Midbrain (tissue), 1 donor: ENCODE measurements around the gene SLC44A2.

Experiments
- DNase-seq: peaks from one replicate; lab custom pipeline; 2025; lab: John Stamatoyannopoulos, UW

Gene SLC44A2

DNA sequence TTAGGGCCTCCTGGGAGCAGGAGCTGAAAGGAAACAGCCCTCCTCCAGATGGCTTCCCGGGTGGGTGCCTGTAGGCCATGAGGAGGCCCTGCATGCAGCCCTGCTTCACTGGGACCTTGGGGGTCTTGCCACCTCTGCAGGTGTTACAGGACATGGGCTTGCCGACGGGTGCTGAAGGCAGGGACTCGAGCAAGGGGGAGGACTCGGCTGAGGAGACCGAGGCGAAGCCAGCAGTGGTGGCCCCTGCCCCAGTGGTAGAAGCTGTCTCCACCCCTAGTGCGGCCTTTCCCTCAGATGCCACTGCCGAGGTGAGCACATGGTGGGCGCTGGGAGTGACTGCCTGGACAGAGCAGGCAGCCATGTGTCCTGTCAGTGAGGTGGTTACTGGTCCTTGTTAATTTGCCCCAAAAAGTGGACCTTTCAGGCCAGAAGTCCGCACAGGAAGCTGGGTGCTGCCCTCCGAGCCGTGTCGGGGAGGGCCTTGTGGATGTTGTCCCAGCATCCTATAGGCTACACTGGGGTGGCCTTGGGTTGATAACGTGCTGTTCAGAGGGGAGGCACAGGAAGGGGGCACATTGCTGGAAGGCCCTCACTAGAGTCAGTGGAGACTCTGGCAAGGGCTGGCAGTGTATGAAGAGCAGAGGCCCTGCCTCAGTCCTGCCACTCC lies 57.2 kb downstream of the SLC44A2 start:
- no peak for DNase-seq

DNA sequence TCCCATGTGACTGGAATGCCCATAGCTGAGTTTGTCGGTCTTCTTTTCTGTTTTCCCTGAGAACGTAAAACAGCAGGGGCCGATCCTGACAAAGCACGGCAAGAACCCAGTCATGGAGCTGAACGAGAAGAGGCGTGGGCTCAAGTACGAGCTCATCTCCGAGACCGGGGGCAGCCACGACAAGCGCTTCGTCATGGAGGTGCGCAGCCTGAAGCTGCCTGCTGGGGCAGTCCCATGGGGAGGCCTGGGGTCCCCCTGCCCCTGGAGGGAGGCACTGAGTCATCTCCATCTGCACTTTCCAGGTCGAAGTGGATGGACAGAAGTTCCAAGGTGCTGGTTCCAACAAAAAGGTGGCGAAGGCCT lies 57.7 kb downstream of the SLC44A2 start:
- no peak for DNase-seq

- no peak for DNase-seq
Observed at GRCh38 chr19:10683582-10683981, 58.2 kb downstream of the SLC44A2 start.

DNA sequence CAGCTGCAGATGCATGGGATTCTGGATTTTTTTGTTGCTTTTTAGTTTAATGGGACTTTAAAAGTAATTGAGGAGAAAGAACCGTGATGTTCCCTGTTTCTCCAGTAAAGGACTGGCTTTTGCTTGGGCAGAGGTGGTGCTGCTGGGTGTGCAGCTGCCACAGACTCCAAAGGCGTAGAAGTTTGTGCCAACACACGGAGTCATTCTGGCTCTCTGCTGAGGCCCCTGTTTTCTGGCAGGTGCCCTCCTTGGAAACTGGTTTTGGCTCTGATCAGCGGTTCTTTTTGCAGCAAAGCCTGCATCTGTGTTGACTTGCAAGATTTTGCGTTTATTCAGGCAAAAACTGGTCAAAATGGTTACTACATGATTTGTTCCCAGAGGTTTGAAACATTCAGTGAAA lies 59.9 kb downstream of the SLC44A2 start:
- DNase-seq = peak; percentile 55

DNA sequence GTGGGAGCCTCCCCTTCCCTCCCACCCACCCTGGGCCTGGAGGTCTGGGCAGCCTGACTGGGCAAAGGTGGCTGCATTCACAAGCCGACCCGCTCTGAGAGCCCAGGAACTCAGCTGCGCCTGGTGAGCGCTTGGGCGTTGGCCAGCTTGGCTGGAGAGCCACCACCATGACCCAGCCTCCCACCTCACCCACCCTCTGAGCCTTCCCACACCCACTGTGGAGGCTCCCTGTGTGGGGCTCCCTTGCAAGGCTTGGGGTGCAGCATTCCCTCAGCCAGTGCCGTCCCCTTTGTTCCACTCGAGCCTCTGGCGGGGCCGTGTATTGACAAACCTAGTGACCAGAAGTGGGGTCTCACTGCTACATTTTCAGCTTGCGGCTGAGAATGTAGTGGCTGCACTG lies 60.8 kb downstream of the SLC44A2 start:
- DNase-seq = no peak

DNA sequence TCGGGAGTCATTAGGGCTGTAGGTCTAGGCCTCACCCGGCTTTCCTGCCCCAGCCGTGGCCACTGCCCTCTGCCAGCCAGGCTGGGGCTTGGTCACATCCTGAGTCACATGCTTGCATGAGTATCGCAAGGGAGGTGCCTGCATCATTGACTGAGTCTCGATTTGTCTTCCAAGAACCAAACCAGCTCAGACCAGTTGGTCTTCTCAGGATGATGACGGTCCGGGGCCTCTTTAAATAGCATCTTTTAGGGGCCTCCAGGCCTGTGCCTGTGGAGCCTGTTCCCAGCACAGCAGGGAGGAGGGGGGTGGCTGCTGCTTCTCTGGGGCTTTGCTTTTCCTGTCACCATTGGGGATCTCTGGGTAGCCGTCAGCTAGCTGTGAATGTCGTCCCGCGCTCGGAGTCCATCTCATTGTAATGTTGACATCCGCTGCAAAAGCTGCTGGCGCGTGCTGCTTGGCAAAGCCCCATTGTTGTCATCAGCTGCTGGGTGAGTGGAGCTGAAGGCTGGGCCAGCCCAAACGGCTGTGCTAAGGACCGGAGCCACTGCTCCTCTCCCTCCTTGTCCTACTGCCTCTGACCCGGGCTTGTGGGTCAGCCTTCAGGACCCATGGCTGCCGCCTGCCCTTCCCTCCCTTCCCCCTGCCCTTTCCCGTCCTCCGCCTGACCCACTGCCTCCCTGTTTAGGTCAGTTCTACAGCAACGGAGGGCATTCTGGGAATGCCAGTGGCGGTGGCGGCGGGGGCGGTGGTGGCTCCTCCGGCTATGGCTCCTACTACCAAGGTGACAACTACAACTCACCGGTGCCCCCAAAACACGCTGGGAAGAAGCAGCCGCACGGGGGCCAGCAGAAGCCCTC lies 61.5 kb downstream of the SLC44A2 start:
- peak; percentile 72 for DNase-seq

- no peak for DNase-seq
Observed at GRCh38 chr19:10687518-10688288, 62.4 kb downstream of the SLC44A2 start.

GRCh38 chr19:10688545-10689280 lies 63.4 kb downstream of the SLC44A2 start:
- DNase-seq = no peak

DNA sequence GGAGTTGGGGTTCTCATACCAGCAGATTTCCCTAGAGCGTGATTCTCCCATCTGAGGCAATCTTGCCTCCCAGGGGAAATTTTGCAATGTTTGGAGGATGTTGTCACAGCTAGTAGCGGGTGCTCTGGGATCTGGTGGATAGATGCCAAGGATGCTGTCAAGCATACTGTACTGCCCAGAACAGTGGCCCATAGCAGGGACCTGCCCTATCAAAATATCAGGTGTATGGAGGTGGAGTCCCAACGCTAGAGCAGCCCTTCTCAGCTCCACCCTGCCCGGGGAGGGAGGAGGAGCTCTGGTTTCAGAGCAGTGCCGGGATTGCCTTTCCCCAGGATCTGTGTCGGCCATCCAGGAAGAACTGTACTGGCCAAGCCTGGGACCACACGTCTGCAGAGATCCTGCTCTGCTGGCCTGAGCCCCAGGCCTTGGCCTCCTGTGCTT lies 65.0 kb downstream of the SLC44A2 start:
- no peak for DNase-seq

DNA sequence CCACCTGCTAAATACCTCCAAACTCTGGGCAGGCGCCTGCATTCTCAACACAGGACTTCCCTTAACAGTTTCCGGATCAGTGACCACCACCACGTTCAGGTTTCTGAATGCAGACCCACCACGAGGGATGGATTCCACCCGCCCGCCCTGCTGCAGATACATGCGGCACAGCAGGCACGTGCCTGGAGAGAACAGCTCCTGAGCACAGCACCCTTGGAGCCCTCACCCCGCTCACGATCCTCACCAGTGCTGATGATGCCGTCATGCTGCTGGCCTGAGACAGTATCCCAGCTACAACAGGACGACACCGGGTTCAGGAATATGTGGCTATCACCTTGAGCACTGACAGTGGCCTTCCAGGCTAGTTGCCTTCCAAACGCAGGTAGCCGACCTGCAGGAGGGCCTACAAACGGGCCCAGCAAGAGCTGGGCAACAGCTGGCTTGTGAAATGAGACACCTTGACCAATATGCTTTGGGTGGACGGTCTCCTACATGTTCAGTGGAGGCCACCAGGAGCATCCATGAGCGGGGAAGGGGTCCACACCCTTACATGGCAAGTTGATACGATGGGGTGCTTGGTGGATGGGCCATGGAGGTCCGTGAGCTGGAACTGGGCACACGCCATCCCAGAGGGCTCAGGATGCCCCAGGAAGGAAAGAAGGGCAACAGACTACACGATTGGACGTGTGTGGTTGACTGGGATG lies 66.0 kb downstream of the SLC44A2 start:
- no peak for DNase-seq

DNA sequence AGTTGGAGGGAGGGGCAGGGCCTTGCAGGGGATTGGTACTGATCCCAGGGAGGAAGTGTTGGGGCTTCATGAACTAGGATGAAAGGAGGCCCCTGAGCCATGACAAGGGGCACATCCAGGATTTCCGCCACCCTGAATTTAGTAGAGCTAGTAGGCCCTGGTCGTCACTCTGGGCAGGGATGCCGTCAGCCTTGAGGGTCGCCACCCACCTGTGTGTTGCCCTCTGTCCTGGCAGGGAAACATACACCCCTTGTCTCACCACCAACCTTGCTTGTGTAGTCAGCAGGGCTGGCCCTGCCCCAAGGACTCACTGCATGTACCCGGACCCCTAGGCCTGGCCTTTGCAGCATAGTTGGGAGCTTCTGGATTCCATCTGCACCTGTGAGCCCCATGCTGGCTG lies 66.5 kb downstream of the SLC44A2 start:
- DNase-seq = no peak

DNA sequence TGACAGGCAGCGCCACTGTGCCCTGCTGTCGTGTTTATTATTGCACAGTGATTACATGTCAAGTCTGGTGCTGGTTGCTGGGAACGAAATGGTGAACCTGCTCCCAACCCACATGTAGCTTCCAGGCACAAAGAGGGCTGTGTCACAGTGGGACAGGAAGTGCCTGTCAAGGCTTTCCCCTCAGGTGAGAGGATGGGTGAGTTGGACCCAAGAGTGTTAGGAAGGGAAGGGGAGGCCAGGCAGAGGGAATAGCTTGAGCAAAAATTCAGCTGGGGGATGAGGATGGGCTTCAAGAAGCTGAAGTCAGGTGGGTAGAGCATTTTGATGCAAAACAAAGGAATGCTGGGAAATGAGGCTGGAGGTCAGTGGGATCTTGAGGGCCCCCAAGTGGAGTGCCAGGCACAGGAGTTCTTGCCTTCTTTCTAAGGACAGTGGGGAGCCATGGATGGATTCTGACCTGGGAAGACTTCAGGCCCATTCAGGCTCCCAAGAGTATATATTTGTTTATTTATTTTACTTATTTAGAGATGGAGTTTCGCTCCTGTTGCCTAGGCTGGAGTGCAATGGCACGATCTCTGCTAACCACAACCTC lies 67.4 kb downstream of the SLC44A2 start:
- DNase-seq = no peak
